Stimulated activated CD8-positive, alpha-beta memory T cell treated with anti-CD3 and anti-CD28 coated beads, Interleukin-12 subunit alpha, Interleukin-12 subunit beta, amount 100 ng/mL, for 24 hours (primary cell): Measurements from ENCODE around the gene SUMF1.

Source experiments
- DNase-seq: peaks from one replicate; pipeline ENCODE4 v3.0.0-alpha.2; 2020; ENCODE audit errors: extremely low read depth

The SUMF1 gene

DNA sequence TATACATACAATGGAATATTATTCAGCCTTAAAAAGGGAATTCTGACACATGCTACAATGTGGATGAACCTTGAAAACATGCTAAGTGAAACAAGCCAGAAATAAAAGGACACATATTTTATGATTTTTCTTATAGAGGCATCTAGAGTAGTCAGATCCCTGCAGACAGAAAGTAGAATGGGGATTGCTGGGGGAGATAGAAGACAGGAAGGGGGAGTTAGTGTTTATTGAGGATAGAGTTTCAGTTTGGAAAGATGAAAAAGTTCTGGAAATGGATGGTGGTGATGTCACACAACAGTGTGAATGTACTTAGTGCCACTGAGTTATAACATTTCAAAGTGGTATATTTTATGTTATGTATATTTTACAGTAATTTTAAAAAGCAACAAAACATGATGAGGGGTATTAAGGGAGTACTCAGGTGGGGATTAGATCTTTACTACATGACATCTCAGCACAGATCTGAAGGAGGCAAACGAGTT is 30.8 kb upstream of the SUMF1 start:
- DNase-seq: no peak

DNA sequence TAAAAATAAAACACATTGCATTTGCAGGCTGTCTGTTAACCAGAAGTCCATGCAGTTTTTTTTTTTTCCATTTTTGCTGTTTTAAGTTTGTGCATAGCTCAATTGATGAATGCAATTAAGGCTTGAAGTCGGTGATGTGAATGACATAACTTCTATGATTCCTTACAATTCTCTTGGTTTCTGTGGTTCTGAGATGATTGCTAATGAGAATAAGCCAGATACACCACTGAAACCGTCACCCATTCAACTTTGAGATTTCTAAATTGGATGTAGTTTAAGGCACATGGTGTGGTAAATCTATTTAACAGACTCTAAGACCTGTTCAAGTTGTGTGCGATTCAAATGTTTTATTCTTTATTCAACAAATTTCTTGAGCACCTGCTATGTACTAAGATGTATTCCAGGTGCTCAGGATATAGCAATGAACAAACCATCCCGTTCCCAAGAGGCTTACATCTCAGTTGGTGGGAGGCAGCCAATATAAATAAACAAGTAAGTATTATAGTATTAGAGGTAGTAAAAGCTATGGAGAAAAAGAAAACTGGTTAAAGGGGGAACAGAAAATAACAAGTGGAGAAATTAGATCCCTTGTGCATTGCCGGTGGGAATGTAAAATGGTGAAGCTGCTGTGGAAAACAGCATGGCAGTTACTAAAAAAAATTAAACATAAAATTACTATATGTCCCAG is 30.1 kb upstream of the SUMF1 start:
- DNase-seq: no peak

DNA sequence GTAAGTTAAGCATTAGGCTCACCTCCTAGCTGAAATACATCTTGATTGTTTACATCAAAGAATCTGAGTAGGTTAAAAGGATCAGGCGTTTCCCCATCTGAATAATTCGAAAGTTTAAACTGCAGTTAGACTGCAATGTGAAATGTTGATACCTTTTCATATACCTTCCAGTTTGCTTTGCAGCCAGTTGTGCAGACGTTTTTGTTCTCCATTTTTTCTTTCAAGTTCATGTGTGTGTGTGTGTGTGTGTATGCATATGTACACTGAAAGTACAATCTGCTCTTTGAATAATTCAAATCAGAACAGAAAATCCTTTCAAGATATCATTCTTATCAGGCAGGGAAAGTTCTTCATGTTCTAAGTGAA is 29.0 kb upstream of the SUMF1 start:
- DNase-seq: no peak

DNA sequence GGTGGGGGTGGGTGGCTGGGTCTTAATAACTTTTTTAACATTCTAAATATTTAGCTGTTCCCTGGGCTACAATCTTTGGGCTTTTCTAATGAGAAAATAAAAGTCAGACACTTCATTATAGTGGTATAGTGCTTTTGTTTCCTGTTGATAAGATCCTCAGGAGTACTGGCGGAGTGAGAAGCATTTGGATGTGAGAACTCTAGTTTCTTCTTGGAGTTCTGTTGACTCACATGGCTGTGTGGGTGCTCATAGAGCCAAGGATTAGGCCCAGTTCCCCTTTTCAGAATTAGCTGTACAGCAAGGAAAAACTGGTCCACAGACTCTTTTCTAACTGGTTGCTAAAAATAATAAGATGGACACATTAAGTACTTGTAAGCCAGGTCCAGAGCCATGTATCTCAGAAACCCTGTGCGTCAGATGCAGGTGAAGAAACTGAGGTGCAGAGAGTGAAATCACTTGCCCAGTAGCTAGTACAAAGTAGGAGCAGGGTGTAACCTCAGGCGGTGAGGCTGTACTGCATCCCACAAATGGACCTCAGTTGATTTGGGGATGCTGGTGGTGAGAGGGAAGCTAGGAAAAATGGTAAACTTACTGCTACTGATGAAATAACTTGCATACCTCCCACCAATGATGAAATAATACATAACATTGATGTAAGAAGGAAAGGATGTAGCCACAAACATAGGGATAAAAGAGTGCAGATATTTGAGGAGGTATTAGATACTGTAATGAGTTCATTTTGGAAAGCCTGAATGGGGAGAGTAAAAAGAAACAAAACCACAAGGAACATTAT is 28.4 kb upstream of the SUMF1 start:
- no peak for DNase-seq

DNA sequence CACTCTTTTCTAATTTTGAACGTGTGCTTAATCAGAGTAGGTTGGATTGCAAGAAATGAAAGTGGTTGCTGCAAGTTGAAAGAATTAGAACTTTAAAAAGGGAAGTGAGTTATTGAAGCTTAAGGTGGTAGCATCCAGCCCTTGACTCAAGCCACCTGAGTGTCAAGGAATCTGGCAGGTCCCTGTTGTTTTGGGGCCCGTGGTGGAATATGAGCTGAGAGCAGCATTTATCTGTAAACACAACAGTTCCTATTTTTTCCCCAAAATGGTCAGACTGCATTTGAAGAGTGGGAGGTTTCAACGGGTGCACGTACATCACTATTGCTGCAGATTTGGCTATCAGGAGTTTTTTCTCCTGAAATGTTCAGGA is 27.8 kb upstream of the SUMF1 start:
- DNase-seq: no peak

DNA sequence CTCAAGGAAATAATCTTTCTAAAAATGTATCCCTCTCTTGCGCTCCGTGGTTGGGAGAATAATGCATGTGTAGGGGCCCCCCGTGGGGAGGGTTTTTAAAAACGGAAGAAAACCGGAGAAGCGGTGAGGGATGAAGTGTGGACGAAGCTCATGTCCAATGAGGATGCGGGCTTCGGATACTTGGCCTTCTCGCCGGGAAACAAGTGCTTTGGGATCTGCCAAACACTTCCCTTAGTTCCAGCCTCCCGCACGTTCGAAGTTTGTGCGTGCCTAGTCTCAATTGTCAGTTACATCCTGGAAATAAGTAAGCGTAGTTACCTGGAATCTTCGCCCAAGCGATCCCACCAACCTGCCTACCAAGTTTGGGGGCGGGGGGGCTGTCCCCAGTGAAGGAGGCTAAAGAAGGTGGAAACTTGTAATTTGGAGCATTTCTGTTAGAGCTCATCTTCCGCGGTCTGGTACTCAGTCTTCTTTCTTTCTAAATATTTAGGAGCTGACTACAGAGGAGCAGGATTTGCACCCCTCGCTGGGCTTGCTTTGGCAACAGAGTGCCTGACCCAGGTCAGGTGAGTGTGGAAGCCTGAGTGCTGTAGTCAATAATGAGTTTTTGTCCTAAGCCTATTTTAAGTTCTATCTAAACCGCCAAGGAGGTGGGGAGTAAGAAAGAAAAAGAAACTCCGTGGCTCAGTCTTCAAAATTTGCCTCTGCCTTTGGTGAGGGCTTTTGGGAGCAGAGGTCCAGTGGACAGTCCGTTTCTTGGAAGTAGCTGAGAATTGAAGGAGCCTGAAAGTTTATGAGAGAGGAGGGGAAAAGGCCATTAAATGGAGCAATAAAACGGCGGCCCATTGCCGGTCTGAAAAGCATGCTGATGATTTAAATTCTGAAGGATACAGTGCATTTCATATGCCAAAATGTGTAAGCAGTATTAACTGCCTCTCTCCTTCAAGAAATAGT is 27.1 kb upstream of the SUMF1 start:
- DNase-seq: no peak

DNA sequence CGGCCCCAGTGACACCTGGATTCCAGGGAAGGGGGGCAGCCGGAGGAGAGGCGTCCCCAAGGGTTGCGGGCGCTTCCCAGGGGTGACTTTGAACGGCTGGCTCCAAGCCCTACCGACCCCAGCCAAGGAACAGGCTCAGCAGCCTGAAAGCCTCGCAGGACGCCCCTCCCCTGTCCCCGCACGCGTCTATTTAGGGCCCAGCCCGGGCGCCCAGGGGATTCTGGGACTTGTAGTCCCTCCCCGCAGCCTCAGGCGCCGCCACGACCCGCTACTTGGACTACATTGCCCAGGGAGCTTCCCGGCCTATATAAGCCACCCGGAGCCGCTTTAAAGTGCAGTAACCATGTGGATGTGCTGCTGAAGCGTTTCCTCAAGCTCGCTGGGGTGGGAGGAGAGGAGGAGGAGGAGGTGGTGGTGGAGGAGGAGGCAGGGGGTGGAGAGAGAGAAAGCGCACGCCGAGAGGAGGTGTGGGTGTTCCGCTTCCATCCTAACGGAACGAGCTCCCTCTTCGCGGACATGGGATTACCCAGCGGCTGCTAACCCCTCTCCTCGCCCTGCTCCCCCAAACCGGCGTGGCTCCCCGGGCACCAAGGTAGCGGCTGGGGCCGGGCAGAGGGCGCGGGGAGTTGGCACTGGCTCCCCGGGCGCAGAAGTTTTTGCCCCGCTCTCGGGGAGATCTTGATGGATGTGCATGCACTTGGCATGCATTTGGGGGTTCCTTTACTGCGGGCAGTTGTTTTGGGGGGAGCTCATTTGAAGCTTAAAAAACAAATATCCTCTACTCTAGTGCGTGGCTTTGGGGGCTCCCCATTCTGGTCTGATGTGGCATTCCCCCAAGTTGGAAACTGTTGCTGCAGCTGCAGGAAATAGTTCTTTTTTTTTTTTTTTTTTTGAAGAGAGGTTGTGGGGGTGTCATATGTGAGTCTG is 26.2 kb upstream of the SUMF1 start, which contains the start of gene ITPR1:
ITPR1 (plus strand) TSS at position 335 of the 927 bp plus-strand sequence. CDS start 23,144 bp downstream, outside the sequence.
- peak; percentile 91 for DNase-seq

DNA sequence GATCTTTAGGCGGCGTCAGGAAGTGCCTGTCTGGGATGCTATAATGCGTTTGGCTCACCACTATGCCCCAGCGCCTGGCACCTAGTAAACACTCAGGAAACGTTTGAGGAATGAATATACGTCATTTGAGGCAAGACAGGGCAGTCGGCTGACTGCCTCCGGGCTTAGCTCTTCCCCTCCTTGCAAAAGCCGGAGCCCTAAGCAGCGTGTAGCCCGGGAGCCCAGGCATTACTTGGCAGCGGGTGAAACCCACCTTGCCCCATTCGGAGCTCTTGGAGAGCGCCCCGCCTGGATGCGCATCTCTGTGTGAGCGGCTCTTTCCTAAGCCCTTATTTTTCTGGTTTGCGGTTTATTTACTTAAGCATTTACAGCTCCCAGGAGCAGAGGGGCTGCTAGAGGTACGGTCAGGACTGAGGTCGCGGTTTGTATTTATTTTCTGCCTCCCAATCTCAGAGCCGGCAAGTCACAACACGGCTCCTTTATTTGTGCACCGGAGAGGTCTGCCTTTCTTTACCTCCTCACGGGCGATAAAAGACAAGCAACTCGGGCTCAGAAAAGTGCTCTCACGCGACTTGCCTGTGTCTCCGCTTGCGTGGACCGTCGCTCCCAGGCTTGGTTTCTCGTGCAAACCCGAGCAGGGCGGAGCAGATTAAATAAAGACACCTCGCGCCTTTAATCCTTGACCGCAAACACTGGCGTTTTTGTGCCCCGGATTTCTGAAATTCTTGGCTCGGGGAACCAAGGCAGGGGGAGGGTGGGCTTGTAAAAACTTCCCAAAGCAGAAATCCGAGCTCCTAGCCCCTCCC is 25.3 kb upstream of the SUMF1 start:
- DNase-seq: no peak

DNA sequence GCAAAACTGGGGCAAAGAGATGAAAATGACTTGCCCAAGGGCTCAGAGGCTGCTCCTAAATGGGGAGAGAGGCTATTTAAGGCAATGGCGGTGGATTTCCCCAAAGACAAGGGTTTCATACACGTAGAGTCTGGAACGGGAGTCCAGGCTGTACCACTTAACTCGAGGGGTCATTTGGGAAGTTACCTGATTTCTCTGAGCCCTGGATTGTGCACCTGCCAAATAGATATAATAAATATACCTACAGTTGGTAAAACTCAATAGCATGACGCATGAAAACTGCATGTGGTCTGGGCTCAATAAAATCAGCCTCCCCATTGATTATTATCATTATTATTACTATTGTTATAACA is 24.8 kb upstream of the SUMF1 start:
- DNase-seq: no peak

DNA sequence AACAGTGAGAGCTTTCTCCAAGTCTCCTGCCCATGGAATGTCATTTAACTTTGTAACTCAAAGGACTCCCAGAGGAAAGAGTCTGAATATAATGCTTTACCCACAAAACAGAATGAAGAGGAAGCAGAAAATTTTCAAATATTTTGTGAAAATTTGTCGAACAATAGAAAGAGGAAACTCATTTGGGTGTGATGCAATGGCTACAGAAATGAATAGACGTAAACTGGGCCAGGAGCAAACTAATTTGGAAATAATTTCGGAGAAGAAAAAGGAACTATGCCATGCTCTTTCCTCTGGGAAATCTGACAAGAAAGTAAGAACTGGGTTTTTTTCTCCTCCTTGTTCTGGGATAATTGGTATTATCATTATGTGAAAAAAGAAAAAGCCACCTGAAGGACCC is 11.2 kb upstream of the SUMF1 start:
- DNase-seq: no peak

DNA sequence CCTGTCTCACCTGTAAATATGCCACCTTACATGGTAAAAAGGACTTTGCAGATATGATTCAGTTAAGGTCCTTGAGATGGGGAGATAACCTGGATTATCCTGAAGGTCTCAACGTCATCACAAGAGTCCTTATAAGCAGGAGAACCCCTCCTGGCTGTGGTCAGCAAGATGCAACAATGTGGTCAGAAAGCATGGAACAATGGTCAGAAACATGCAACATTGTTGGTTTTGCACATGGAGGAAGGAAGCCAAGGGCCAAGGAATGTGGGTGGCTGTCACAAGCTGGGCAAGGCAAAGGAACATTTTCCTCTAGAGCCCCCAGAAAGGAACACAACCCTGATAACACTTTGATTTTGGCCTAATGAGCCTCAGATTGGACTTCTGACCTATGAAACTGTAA is 9.4 kb upstream of the SUMF1 start:
- DNase-seq: no peak

DNA sequence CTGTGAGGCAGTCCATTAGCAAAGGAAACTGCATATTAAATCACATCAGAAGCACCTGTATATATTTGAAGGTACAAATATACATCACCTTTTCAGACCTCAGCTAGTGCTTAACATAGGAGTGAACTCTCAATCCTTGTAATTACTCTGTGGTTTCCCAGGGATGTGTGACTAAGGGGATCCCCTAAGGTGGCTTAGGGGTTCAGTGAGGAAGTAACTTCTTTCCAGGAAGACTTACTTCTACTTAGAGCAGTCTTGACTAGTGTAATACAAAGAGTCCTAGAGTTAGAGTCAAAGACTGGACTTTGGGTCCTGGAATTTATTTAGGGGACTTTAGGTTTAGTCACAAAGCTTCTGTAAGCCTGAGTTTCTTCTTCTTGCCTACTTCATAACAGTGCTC is 8.7 kb upstream of the SUMF1 start:
- no peak for DNase-seq

DNA sequence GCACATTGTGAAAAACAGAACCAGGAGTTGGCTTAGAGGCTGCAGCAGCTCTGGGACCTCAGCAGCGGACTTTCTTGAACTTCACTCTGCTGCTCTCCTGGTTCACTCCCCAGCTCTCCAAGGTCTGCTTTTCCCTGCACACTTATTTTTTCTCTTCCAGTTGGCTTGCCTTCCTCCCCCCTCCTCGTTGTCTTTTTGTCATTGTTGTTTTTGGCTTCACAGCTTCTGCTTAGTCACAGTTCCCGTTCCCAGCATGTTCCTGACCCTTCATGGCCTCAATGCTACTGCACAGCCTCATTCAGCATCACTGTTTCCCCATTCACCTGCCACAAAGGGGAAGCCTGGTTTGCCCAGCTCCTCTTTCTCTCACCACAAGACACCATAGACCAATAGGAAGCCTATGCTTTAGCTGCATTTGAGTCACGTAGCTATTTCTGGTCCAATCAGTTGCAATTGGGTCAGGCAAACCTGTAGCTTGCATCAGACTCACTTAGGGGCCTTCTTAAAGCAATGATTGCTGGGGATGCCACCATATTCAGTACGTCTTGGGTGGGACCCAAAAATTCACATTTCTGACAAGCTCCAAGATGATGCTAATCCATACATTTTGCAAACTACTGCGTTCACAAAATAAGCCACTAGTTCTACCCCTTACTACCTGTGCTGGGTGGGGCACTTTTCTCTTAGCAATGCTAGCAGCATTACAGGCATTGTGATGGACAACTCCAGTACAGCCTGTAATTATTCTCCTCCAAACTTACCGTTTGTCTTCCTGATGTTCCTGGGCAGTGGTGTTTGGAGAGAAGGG is 7.8 kb upstream of the SUMF1 start:
- DNase-seq: no peak

DNA sequence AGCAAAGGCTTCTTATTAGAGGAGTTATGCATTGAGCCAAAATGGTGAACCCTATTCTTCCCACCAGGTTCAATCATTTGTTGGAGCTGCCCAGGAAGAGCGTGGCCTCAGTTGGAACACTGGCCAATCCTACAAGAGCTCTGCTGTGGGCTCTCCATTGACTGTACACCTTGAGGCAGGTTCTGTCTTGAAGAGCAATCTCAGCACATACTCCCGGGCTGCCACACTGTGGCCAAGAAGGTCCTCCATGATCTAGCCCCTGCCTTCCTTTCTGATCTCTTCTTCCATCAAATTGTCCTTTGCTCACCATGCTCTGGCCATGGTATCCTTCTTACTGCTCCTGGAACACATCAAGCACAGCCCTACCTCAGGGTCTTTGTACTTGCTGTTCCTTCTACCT is 5.7 kb upstream of the SUMF1 start:
- DNase-seq: no peak

DNA sequence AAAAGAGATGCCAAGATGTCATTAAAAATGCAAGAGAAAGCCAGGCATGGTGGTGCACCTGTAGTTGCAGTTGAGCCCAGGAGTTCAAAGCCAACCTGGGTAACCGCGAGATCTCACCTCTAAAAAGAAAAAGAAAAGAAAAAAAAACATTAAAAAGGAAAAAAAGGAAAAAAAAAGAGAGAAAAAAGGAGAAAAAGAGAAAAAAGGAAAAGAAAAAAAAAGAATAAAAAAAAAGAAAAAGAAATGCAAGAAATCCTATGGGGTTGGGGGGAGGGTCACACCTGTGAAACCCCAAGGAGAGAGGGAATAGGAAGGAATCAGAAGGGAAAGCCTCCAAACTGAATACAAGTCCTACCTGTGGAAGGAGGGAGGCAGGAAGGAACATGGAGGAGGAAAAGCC is 5.2 kb upstream of the SUMF1 start:
- DNase-seq: no peak

DNA sequence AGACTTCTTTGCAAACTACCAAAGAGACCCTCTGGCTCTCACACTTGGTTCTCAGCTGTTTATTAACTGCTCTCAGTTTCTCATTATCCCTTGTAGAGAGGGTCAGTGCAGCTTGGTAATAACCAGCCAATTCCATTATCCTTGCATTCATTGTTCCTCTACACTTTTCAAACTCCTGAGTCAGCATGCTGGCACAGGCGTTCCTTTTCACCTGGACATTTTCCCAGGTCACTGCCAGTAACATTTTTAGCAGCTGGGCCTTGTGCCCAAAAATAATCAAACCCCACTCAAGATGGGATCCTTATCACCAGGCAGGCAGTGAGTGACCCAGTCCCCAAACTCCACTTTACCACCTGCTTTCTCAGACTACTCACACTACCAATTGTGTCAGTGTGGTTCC is 4.8 kb upstream of the SUMF1 start:
- no peak for DNase-seq

DNA sequence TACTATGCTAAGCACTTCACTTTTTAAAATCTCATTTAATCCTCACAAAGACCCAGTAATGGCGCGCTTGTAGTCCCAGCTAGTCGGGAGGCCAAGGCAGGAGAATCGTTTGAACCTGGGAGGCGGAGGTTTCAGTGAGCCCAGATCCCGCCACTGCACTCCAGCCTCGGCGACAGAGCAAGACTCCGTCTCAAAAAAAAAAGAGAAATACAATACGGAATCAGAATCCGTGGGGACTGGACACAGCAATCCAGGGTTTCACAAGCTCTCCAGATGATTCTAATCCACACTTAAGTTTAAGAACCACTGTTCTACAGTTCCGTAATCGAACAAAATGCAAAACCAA is 426 bp upstream of the SUMF1 start:
- DNase-seq: no peak

DNA sequence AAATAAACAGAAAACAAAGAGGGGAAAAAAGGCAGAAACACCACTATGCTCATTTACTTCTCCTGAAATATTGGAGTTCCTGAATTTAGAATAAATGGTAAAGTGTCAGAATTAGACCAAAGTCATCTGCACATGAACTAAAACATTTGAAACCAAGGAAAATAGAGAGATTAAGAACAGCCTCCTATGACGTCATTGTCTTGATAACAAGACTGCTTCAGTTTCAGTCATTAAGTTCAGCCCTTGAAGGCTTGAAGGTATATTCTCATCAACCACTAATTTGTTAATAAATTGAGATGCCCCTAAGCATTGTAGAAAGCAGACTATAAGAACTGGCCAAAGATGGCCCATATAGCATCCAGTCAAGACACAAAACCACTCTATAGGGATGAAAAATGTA is 2.5 kb downstream of the SUMF1 start:
- no peak for DNase-seq

DNA sequence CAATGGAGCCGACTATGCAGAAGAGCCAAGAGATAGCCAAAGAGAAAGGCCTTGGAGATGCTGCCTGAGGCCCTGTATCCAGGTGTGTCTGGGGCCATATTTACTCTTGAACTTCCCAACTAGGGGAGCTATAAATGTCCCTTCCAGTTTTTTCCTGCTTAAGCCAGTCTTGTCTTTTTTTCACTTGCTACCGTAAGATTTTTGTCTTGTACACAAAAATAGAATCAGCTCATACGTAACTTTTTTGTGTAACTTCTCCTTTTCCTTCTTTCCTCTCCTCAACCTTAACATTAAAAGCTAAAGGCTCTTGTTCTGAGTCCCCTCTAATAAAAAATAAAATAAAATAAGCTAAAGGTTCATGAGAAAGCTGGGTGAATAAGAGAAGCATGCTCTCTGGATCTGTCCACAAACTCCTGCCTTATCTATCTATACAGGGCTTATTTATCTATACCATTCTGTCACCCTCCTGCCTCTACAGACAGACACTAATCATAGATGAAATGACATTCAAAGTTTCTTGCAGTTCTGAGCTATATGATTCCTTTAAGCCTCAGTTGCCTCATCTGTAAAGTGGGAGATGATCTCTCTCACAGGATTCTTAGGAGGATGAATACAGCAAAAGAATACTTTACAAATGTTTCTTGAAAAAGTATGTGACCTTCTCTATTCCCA is 4.6 kb downstream of the SUMF1 start:
- no peak for DNase-seq
